ENCODE results near the gene C1QTNF6. TPM values are rescaled to one million over a fixed set of nuclear protein-coding genes. Genes with fewer than 3 reads are reported as not detected.
"Not testable (repeated sequence)": the region's sequence is repeated elsewhere in the genome, so short reads cannot be mapped to it uniquely, and the experiment has no call there.

The C1QTNF6 gene
- total RNA-seq, 1 experiment from 2014 or later = 25.0 TPM

DNA sequence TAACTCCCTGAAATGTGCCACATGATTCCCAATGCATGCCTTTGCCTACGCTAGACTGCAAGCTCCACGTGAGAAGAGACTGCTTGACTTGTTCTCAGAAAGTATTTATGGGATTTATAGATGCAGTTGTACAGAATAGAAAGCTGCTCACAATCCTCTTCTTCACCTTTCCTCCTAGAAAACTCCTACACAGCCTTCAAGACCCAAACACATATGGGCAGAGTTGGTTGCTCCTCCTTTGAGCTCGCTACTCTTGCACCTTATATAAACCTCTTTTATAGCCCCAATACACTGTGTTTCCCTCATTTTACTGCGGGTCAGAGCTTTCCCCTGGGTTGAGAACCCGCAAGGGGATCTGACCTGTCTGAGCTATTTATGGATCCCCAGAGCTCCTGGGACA lies 16.4 kb downstream of the C1QTNF6 start:
- H3K27me3 ChIP-seq (ENCODE audit: control insufficient read depth, insufficient read depth, low read length) = no peaks in the 10 kb centered on the region
- in situ Hi-C loops (cut with HindIII; ENCODE audit: low pct_unique_long_range_greater_than_20kb, low sequenced_read_pairs) (no loop called here), intact Hi-C loops (cut with micrococcal nuclease; ENCODE audit: unreplicated experiment) (no loop called here)
- no peak overlapping the region for H3K4me3 ChIP-seq (ENCODE audit: low read depth in 2 of 2, low read length in 2 of 2)
- CTCF ChIA-PET = no interaction called here
- POLR2A ChIA-PET = no interaction called here
- TF ChIP-seq POLR2AphosphoS5 (IDR thresholded peaks at IDR 0.05; ENCODE audit: low read depth, low read length) = no peak
- TF ChIP-seq, protein P1, sequence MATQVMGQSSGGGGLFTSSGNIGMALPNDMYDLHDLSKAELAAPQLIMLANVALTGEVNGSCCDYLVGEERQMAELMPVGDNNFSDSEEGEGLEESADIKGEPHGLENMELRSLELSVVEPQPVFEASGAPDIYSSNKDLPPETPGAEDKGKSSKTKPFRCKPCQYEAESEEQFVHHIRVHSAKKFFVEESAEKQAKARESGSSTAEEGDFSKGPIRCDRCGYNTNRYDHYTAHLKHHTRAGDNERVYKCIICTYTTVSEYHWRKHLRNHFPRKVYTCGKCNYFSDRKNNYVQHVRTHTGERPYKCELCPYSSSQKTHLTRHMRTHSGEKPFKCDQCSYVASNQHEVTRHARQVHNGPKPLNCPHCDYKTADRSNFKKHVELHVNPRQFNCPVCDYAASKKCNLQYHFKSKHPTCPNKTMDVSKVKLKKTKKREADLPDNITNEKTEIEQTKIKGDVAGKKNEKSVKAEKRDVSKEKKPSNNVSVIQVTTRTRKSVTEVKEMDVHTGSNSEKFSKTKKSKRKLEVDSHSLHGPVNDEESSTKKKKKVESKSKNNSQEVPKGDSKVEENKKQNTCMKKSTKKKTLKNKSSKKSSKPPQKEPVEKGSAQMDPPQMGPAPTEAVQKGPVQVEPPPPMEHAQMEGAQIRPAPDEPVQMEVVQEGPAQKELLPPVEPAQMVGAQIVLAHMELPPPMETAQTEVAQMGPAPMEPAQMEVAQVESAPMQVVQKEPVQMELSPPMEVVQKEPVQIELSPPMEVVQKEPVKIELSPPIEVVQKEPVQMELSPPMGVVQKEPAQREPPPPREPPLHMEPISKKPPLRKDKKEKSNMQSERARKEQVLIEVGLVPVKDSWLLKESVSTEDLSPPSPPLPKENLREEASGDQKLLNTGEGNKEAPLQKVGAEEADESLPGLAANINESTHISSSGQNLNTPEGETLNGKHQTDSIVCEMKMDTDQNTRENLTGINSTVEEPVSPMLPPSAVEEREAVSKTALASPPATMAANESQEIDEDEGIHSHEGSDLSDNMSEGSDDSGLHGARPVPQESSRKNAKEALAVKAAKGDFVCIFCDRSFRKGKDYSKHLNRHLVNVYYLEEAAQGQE (IDR thresholded peaks at IDR 0.05; ENCODE audit: insufficient read depth in 1 of 2, low read depth in 2 of 2, low read length in 1 of 2) = no peak
- TF ChIP-seq TCF7L2 (IDR thresholded peaks at IDR 0.05; ENCODE audit: low read depth, low read length) = no peak
- TF ChIP-seq SIN3A (IDR thresholded peaks at IDR 0.05; ENCODE audit: borderline replicate concordance, insufficient read depth, low read depth, low read length) = no peak
- no TSS peak for BruUV-seq (replicated peaks)
- DNase-seq (ENCODE audit: low read depth, low spot score) (no peak), ATAC-seq (no peak)
- no peaks in the 10 kb centered on the region for H3K9me3 ChIP-seq (ENCODE audit: control insufficient read depth, insufficient read depth, low read depth, low read length)
- no peaks in the 10 kb centered on the region for H3K36me3 ChIP-seq (ENCODE audit: control insufficient read depth, insufficient read depth, low read length)
- peaks cover 15% of the 10 kb centered on the region for H3K4me1 ChIP-seq (ENCODE audit: control insufficient read depth, insufficient read depth, low read length)
- H3K27ac ChIP-seq (ENCODE audit: low read length) = no peak overlapping the region

DNA sequence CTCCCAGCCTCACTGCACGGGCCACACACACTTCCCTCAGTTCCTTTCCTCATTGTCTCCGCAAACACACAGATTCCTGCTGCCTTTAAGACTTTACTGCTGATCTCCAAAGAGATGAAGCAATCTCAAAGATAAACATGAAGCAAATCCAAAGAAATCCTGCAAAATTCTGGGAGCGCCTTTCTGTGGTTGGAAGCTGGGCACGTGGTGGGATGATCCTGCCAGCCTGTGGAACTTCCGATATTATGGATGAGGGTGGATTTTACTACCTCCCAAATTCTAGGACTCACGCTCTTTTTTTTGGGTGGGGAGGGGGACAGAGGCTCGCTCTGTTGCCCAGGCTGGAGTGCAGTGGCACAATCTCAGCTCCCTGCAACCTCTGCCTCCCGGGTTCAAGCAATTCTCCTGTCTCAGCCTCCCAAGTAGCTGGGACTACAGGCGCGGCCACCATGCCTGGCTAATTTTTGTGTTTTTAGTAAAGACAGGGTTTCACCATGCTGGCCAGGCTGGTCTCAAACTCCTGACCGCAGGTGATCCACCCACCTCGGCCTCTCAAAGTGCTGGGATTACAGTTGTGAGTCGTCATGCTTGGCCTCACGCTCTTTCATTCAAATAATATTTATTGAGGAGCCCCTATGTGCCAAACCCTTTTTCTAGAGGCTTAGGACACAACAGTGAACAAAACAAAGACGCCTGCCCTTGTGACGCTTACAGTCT lies 17.2 kb downstream of the C1QTNF6 start:
- H3K27ac ChIP-seq (ENCODE audit: low read length); CTCF ChIA-PET; H3K36me3 ChIP-seq (ENCODE audit: control insufficient read depth, insufficient read depth, low read length); ATAC-seq; H3K4me3 ChIP-seq (ENCODE audit: low read depth in 2 of 2, low read length in 2 of 2); H3K27me3 ChIP-seq (ENCODE audit: control insufficient read depth, insufficient read depth, low read length); H3K9me3 ChIP-seq (ENCODE audit: control insufficient read depth, insufficient read depth, low read depth, low read length); BruUV-seq (replicated peaks); intact Hi-C loops (cut with micrococcal nuclease; ENCODE audit: unreplicated experiment); DNase-seq (ENCODE audit: low read depth, low spot score); POLR2A ChIA-PET; in situ Hi-C loops (cut with HindIII; ENCODE audit: low pct_unique_long_range_greater_than_20kb, low sequenced_read_pairs): not testable (repeated sequence)
- peaks cover 16% of the 10 kb centered on the region for H3K4me1 ChIP-seq (ENCODE audit: control insufficient read depth, insufficient read depth, low read length)

DNA sequence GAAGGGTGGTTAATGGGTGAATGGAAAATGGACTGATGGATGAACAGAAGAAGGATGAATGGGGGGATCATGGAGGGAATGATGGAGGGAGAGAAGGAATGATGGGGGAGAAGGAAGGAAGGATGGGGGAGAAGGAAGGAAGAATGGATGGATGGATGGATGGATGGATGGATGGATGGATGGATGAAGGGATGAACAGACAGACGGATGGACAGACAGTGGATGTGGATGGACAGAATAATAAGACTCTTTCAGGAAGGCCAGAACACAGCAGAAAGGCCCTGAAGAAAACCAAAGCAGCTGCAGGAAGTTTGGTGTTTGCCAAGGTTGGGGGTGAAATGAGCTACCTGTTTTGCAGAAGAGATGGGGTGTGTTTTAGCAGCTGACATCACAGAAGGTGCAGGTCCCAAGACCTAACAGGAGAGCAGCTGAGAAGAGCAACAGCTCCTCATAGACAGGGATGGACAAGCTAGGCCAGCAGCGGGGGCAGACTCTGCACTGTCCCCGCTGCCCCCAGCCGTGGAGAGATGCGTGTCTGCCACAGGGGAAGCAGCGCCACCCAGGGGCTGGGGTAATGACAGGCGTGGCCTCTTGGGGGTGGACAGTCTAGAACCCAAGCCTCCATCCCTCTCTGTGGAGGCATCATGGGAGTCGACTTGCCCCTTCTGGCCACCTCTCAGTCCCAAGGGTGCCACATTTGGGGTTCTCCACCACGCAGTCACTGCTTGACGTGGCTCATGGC lies 17.9 kb downstream of the C1QTNF6 start:
- no peak for TF ChIP-seq POLR2AphosphoS5 (IDR thresholded peaks at IDR 0.05; ENCODE audit: low read depth, low read length)
- no peak for TF ChIP-seq SIN3A (IDR thresholded peaks at IDR 0.05; ENCODE audit: borderline replicate concordance, insufficient read depth, low read depth, low read length)
- TF ChIP-seq, protein P1 (IDR thresholded peaks at IDR 0.05; ENCODE audit: insufficient read depth in 1 of 2, low read depth in 2 of 2, low read length in 1 of 2) = no peak
- H3K9me3 ChIP-seq (ENCODE audit: control insufficient read depth, insufficient read depth, low read depth, low read length) = no peaks in the 10 kb centered on the region
- DNase-seq (ENCODE audit: low read depth, low spot score) (no peak), ATAC-seq (no peak)
- CTCF ChIA-PET = no interaction called here
- H3K36me3 ChIP-seq (ENCODE audit: control insufficient read depth, insufficient read depth, low read length) = no peaks in the 10 kb centered on the region
- peaks cover 16% of the 10 kb centered on the region for H3K4me1 ChIP-seq (ENCODE audit: control insufficient read depth, insufficient read depth, low read length)
- no peak overlapping the region for H3K27ac ChIP-seq (ENCODE audit: low read length)
- in situ Hi-C loops (cut with HindIII; ENCODE audit: low pct_unique_long_range_greater_than_20kb, low sequenced_read_pairs) = no loop called here
- no peaks in the 10 kb centered on the region for H3K27me3 ChIP-seq (ENCODE audit: control insufficient read depth, insufficient read depth, low read length)
- BruUV-seq (replicated peaks) = no TSS peak
- POLR2A ChIA-PET = interaction anchor here (0.8 kb wide), 1 partner anchor 17 kb away, joined by 7 read pairs; no protein-coding TSS in a partner anchor
- intact Hi-C loops (cut with micrococcal nuclease; ENCODE audit: unreplicated experiment) = no loop called here
- no peak overlapping the region for H3K4me3 ChIP-seq (ENCODE audit: low read depth in 2 of 2, low read length in 2 of 2)

Measured in Panc1 (cell line).